SU-DHL-6 (cell line): Measurements from ENCODE around the gene MICAL3.

Experiments used
- EZH2phosphoT487 ChIP-seq: fragments of 200-600 bp; sonication (generic), shearing (Covaris generic); conservative IDR thresholded peaks from 2 replicates; pipeline ENCODE4 v1.6.1; 2018; ENCODE audit warnings: mild to moderate bottlenecking, antibody characterized with exemption, low read length, moderate library complexity, mixed read lengths
- TF ChIP-seq, protein P1 (sequence below): fragments of 200-600 bp; sonication (generic); IDR thresholded peaks from one replicate; pipeline ENCODE4 v1.5.1; 2017; ENCODE audit warnings: antibody characterized with exemption, mild to moderate bottlenecking, low read length, moderate library complexity; ENCODE audit not compliant: insufficient read depth, poor library complexity, severe bottlenecking

DNA sequence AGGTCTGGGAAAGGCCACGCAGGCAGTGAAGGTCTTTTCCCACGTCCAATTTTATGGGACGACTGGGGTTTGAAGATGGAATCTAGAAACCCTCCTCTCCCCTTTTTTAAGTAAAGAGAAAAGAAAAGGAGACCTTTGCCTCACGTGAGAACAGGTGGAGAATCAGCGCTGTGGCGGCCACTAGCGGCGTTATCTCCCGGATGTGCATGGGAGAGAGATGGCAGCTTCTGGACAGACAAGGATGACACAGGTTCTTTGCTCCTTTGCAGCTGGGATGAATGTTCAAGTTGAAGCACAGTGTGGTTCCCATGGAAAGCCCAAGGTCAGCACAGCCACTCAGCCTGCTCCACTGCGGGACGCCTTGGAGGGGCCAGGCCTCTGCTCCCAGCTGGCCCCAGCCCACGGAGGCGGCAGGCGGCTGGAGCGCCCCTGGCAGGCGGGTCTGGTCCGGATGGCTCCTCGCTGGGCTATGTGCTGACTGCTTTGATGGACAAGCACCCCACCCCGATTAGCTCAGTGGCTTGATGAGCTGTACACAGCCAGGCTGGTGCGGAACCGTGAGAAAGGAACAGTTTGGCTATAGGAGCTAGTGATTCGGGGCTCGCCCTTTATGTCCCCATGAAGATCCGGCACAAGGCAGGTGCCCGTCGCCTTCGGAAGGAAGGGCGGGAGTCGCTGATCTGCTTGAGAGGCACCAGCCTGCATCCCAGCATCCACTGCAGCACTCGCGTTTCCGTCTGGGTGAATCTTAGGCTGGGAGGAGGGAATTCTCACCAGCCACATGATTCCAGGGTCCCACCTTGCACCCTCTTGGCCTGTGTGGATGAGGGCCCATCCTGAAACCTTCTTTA lies 235.6 kb downstream of the MICAL3 start:
- TF ChIP-seq, protein P1, sequence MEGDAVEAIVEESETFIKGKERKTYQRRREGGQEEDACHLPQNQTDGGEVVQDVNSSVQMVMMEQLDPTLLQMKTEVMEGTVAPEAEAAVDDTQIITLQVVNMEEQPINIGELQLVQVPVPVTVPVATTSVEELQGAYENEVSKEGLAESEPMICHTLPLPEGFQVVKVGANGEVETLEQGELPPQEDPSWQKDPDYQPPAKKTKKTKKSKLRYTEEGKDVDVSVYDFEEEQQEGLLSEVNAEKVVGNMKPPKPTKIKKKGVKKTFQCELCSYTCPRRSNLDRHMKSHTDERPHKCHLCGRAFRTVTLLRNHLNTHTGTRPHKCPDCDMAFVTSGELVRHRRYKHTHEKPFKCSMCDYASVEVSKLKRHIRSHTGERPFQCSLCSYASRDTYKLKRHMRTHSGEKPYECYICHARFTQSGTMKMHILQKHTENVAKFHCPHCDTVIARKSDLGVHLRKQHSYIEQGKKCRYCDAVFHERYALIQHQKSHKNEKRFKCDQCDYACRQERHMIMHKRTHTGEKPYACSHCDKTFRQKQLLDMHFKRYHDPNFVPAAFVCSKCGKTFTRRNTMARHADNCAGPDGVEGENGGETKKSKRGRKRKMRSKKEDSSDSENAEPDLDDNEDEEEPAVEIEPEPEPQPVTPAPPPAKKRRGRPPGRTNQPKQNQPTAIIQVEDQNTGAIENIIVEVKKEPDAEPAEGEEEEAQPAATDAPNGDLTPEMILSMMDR, result no peak
- no peak for TF ChIP-seq EZH2phosphoT487
